Gastrocnemius medialis (tissue), 4 donors: ENCODE measurements around the gene CCDC150.

Experiments
- POLR2A ChIP-seq, 2 donors: fragments of 450-650 bp; IDR thresholded peaks; one replicate each; pipeline ENCODE4 v1.6.1; 2017; ENCODE audit warnings: antibody characterized with exemption in 2 of 2, mild to moderate bottlenecking in 2 of 2, moderate library complexity in 2 of 2
- TF ChIP-seq, protein P1 (sequence below), 5 experiments: fragments of 450-650 bp in 3 of 5; fragments of 200-600 bp in 2 of 5; sonication (generic) in 2 of 5; IDR thresholded peaks in 4 of 5; conservative IDR thresholded peaks in 1 of 5; 1 replicate in 4 of 5; 2 replicates in 1 of 5; pipeline ENCODE4 v1.5.1; 2016 to 2019; ENCODE audit warnings: antibody characterized with exemption in 5 of 5, mild to moderate bottlenecking in 3 of 5, moderate library complexity in 3 of 5

DNA sequence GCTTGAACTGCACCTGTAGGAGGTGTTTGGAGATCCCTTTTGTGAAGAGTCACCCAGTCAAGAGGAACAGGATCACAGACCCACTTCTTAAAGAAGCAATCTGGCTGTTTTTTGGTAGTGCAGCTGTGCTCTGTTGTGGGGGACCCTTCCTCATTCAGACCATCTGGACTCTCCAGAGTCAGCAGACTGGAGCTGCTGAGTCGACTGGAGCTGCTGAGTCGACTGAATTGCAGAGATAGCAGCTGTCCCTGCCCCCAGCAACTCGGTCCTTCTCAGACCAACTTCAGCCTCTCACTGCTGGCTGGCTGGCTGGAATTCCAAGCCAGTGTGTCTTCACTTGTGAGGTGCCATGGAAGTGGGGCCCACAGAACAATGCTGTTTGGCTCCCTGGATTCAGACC lies 103.2 kb downstream of the CCDC150 start:
- TF ChIP-seq, protein P1, sequence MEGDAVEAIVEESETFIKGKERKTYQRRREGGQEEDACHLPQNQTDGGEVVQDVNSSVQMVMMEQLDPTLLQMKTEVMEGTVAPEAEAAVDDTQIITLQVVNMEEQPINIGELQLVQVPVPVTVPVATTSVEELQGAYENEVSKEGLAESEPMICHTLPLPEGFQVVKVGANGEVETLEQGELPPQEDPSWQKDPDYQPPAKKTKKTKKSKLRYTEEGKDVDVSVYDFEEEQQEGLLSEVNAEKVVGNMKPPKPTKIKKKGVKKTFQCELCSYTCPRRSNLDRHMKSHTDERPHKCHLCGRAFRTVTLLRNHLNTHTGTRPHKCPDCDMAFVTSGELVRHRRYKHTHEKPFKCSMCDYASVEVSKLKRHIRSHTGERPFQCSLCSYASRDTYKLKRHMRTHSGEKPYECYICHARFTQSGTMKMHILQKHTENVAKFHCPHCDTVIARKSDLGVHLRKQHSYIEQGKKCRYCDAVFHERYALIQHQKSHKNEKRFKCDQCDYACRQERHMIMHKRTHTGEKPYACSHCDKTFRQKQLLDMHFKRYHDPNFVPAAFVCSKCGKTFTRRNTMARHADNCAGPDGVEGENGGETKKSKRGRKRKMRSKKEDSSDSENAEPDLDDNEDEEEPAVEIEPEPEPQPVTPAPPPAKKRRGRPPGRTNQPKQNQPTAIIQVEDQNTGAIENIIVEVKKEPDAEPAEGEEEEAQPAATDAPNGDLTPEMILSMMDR (IDR thresholded peaks at IDR 0.05 in 4 of 5, conservative IDR thresholded peaks at IDR 0.05 in 1 of 5): no peak
- no peak for TF ChIP-seq POLR2A (IDR thresholded peaks at IDR 0.05)
